SKM-1 (cell line): ENCODE data around the gene ZNF514.
A peak's percentile ranks its signal among the peaks of the same experiment; 100 is the strongest.
"Not testable (repeated sequence)": the region's sequence is repeated elsewhere in the genome, so short reads cannot be mapped to it uniquely, and the experiment has no call there.

Experiments
- DNase-seq: peaks from one replicate; lab custom pipeline; 2025; ENCODE audit not compliant: unreplicated experiment; lab: John Stamatoyannopoulos, UW

ZNF514 gene

GRCh38 chr2:95159690-95160449, at the start of gene ZNF514:
TSS of gene ZNF514 (minus strand) at chr2:95159848. CDS start at chr2:95153253, 6,595 bp downstream.
- DNase-seq, result peak; percentile 20

DNA sequence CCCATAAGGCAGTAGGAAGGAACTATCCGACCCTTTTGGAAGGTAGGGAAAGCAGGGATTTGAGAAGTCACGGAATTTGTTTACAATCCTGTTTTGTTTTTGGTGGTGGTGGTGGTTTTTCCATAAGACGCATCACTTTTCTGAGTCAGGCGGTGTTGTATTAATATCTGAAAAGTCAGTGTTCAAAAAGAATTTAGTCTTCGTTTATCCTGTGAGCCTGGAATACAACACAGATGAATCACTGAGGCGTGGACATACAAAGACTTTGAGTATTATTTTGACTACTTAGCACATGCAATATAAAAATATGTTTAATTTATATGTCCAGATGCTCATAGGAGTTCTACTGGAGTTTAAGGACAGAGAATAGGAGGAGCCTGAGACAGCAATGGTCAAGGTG, 48.5 kb upstream of the ZNF514 start:
- DNase-seq, result no peak

DNA sequence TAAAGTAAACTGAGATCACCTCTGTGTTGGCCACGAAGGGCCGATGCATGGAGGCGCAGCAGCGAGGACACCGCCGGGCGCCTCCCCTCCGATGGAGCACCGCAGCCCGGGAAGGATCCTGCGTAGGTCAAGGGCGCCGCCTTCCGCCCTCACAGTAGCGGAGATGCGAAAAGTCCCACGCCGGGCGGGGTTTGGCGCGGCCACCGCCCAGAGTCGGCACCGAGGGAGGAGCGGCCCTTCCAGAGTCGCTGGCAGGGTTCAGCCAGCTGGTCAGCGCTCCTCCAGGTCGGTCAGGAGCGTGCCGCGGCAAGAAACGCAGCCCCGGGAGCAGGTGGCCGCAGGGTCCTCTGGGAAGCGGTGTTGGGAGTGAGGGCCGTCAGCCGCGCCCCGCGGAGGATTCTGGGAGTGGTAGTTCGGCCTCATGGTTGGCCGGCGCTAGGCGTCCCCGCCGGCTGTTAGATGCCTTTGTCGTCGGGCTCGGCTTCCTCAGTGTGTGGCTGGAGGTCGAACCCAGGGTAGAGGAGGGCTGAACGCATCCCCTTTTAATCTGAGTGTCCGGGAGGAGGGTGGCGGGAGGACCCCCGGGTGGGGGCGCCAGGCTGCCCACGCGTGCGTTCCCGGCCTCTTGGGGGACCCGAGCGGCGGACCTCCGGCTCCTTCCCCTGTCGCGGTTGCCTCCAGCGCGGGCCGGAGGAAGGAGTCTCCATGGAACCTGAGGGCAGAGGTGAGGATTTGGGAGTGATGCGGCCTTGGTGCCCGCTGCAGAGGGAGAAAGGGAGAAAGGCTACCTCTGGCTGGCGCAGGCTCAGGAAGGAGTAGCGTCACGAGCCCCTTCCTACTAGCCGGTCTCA, 47.7 kb upstream of the ZNF514 start, which contains the start of gene ZNF892:
TSS of gene ZNF892 (plus strand) at position 411 of the 851 bp plus-strand sequence. CDS start at position 706, 295 bp downstream.
- DNase-seq, result peak; percentile 56

- no peak for DNase-seq
These were observed 46.4 kb upstream of the ZNF514 start for GRCh38 chr2:95206096-95206495.

DNA sequence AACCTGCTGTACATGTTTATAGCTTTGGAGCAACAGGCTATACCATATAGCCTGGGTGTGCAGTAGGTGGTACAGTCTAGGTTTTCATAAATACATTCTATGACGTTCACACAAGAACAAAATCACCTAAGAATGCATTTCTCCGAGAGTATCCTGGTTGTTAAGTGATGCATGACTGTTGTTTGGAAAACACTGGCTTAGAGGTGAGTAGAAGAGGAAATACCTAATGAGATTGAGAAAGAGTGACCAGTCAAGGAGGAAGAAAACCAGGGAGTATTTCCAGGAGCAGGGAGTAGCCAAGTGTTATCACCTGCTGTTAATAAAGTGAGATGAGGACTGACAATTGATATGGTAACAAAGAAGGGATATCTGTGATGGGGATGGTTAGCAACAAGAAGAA, 44.7 kb upstream of the ZNF514 start:
- no peak for DNase-seq

DNA sequence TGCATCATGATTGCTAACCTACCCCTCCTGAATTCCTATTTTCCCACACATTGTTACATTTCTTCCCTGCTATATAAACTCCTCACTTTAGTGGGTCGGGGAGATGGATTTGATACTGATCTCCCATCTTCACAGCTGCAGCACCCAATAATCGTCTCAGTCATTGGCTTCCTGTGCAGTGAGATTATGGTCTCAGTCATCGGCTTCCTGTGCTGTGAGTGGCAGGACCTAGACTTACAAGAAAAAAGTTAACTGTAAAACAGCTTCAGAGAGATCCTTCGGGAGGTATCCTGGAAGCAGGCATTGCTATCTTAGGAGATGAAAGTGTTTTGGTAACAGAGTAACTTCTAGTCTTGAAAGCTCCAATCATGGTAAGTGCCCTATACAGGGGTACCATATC, 44.3 kb upstream of the ZNF514 start:
- no peak for DNase-seq

GRCh38 chr2:95192956-95193355, 33.3 kb upstream of the ZNF514 start:
- DNase-seq, result not testable (repeated sequence)

GRCh38 chr2:95185973-95186372, 26.3 kb upstream of the ZNF514 start:
- no peak for DNase-seq

GRCh38 chr2:95185197-95185596, 25.5 kb upstream of the ZNF514 start:
- DNase-seq, result no peak

GRCh38 chr2:95181774-95182173, 22.1 kb upstream of the ZNF514 start:
- DNase-seq, result no peak

- no peak for DNase-seq
These were observed 19.8 kb upstream of the ZNF514 start for GRCh38 chr2:95179451-95179850.

DNA sequence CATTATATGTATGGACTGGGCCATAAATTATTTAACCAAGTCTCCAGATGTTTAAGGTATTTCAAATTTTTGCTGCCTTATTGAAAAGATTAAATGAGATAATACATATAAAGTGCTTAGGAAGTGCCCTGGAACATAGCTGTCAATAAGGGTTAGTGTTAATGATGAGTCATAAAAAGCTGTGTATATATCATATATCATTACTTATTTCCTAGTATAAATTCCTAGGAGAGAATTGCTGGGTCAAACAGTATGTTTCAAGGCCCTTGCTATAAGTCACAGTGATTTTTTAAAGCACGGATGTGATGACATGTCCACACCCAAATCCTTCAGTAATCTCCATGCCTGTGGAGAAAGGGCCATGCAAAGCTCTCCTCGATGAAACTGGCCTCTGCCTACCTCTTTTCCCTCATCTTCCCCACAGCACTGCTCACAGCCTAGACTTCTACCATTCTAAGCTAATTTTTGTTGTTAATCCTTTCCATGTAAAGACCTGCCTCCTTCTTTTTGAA, 14.4 kb upstream of the ZNF514 start:
- DNase-seq, result no peak

DNA sequence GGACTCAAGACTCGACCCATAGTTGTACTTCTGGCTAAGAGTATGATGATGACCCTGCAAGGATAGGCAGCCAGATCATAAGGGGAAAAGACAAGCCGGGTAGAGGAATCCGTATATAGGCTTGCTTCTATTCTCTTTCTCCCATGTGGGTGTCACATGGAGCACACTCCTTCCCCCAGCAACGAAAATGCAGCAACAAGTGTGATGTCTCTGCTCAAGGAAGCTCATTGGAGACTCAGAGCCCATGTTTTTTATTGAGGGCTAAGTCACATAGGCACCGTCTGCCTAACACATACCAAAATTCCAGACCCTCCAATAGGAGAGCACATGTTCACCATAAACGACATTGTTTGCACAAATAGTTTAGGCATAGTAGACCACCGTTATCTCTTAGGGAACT, 12.3 kb upstream of the ZNF514 start:
- DNase-seq, result no peak

GRCh38 chr2:95166065-95166763, 6.6 kb upstream of the ZNF514 start:
- no peak for DNase-seq

- DNase-seq, result peak; percentile 92
These were observed 5.9 kb upstream of the ZNF514 start, which contains the start of gene ZNF2 for GRCh38 chr2:95165371-95166064. TSS of gene ZNF2 (plus strand) at chr2:95165809. CDS start at chr2:95176227, 10,418 bp downstream.

DNA sequence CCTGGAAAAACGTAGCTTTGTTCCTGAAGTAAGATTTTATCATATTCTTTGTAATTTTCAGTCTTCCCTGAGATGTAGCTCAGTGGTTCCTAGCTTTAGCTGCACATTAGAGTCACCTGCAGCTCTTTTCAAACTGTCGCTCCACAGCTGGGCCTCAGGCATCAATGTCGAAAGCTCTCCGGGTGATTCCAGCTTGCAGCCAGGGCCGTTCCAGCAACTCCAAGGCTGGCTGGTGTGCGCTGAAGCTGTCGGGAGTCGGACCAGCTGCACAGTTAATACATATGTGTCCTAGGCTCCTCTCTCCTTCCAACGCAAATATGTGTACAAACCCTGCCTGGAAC, 5.4 kb upstream of the ZNF514 start:
- no peak for DNase-seq

- DNase-seq, result no peak
These were observed 593 bp downstream of the ZNF514 start for GRCh38 chr2:95158891-95159619.

- DNase-seq, result no peak
These were observed 1.2 kb downstream of the ZNF514 start for GRCh38 chr2:95158441-95158840.

- no peak for DNase-seq
These were observed 10.2 kb downstream of the ZNF514 start for GRCh38 chr2:95149397-95149984.

- no peak for DNase-seq
These were observed 15.8 kb downstream of the ZNF514 start for GRCh38 chr2:95143838-95144237.
